SK-N-SH treated with all-trans-retinoic acid at 6 μM for 48 hours (cell line): ENCODE results near the gene PPP6R1.

Source experiments
- ESRRG ChIP-seq: fragments of 250-450 bp; sonication (Bioruptor Pico); IDR thresholded peaks from 2 replicates; pipeline ENCODE4 v1.6.1; 2021; ENCODE audit warnings: mild to moderate bottlenecking
- PPARA ChIP-seq: fragments of 250-450 bp; sonication (Bioruptor Pico); IDR thresholded peaks from 2 replicates; pipeline ENCODE4 v1.5.0; 2020; ENCODE audit warnings: mild to moderate bottlenecking, borderline replicate concordance
- RARB ChIP-seq: fragments of 250-450 bp; sonication (Bioruptor Pico); IDR thresholded peaks from 2 replicates; pipeline ENCODE4 v1.8.0; 2021; ENCODE audit warnings: mild to moderate bottlenecking, moderate library complexity
- TOX ChIP-seq: fragments of 250-450 bp; sonication (Bioruptor Pico); IDR thresholded peaks from 2 replicates; pipeline ENCODE4 v1.8.0; 2021; ENCODE audit warnings: mild to moderate bottlenecking, moderate library complexity, borderline replicate concordance
- ZFP3 ChIP-seq: fragments of 250-450 bp; sonication (Bioruptor Pico); IDR thresholded peaks from 2 replicates; pipeline ENCODE4 v1.5.0; 2020; ENCODE audit warnings: mild to moderate bottlenecking, moderate library complexity
- ZNF565 ChIP-seq: fragments of 450-650 bp; formaldehyde crosslinking; conservative IDR thresholded peaks from 2 replicates; pipeline ENCODE4 v1.5.0; 2020; ENCODE audit warnings: low read depth, mild to moderate bottlenecking, moderate library complexity
- ZNF8 ChIP-seq: fragments of 450-650 bp; formaldehyde crosslinking; IDR thresholded peaks from 2 replicates; pipeline ENCODE4 v1.5.0; 2020; ENCODE audit warnings: mild to moderate bottlenecking, moderate library complexity
- TF ChIP-seq, protein P1 (sequence below): fragments of 250-450 bp; sonication (Bioruptor Pico); IDR thresholded peaks from 2 replicates; pipeline ENCODE4 v1.8.0; 2020; ENCODE audit warnings: mild to moderate bottlenecking, moderate library complexity, borderline replicate concordance
- TF ChIP-seq, protein P2 (sequence below): fragments of 250-450 bp; sonication (Bioruptor Pico); IDR thresholded peaks from 2 replicates; pipeline ENCODE4 v1.5.0; 2020; ENCODE audit warnings: mild to moderate bottlenecking, moderate library complexity

DNA sequence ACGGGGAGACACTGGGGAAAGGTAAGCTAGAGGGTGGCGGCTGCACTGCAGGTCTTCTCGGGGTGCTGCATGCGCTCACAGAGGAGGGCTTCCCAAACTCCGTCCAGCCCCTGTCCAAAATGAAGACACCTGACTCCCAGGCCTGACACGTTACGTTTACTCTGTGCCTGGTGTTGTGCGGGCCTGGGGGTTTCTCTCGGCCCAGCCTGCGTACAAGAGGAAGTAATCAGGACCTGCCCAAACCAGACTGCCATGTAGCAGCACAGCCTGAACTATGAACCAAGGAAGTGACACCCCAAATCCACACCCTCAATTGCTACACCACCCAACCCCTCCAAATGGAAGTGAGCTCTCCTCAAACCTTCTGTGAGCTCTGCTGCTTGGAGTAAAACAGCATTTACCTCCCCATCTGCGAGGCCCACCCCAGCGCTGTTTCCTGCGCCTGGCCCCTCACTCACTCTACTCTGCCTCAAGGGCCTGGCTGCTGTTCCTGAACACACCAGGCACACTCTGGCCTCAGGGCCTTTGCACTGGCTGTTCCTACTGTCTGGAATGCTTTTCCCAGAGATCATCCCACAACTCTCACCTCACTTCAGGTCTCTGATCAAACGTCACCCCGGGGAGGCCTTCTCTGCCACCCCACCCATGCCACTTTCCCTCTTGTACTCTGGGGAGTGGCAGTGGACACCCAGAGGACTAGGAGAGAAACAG is 18.1 kb upstream of the PPP6R1 start:
- TF ChIP-seq ZNF565 (CRISPR knock-in tag) (no peak), ZFP3 (CRISPR knock-in tag) (no peak), ESRRG (CRISPR knock-in tag) (no peak), ZNF8 (CRISPR knock-in tag) (no peak), RARB (CRISPR knock-in tag) (no peak), PPARA (CRISPR knock-in tag) (no peak), TOX (no peak)
- TF ChIP-seq, protein P1, sequence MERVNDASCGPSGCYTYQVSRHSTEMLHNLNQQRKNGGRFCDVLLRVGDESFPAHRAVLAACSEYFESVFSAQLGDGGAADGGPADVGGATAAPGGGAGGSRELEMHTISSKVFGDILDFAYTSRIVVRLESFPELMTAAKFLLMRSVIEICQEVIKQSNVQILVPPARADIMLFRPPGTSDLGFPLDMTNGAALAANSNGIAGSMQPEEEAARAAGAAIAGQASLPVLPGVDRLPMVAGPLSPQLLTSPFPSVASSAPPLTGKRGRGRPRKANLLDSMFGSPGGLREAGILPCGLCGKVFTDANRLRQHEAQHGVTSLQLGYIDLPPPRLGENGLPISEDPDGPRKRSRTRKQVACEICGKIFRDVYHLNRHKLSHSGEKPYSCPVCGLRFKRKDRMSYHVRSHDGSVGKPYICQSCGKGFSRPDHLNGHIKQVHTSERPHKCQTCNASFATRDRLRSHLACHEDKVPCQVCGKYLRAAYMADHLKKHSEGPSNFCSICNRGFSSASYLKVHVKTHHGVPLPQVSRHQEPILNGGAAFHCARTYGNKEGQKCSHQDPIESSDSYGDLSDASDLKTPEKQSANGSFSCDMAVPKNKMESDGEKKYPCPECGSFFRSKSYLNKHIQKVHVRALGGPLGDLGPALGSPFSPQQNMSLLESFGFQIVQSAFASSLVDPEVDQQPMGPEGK (CRISPR knock-in tag), result no peak
- TF ChIP-seq, protein P2, sequence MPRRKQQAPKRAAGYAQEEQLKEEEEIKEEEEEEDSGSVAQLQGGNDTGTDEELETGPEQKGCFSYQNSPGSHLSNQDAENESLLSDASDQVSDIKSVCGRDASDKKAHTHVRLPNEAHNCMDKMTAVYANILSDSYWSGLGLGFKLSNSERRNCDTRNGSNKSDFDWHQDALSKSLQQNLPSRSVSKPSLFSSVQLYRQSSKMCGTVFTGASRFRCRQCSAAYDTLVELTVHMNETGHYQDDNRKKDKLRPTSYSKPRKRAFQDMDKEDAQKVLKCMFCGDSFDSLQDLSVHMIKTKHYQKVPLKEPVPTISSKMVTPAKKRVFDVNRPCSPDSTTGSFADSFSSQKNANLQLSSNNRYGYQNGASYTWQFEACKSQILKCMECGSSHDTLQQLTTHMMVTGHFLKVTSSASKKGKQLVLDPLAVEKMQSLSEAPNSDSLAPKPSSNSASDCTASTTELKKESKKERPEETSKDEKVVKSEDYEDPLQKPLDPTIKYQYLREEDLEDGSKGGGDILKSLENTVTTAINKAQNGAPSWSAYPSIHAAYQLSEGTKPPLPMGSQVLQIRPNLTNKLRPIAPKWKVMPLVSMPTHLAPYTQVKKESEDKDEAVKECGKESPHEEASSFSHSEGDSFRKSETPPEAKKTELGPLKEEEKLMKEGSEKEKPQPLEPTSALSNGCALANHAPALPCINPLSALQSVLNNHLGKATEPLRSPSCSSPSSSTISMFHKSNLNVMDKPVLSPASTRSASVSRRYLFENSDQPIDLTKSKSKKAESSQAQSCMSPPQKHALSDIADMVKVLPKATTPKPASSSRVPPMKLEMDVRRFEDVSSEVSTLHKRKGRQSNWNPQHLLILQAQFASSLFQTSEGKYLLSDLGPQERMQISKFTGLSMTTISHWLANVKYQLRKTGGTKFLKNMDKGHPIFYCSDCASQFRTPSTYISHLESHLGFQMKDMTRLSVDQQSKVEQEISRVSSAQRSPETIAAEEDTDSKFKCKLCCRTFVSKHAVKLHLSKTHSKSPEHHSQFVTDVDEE, result no peak
